Mesodermal cell (in vitro differentiated cells): ENCODE measurements around the gene BMERB1.

ENCODE experiments used
- H3K27ac ChIP-seq: 2 replicates; pipeline ENCODE4 v1.7.0; 2013; ENCODE audit warnings: mild to moderate bottlenecking, low read depth, low read length, moderate library complexity; ENCODE audit not compliant: severe bottlenecking
- H3K36me3 ChIP-seq: 2 replicates; pipeline ENCODE4 v1.7.1; 2013; ENCODE audit warnings: mild to moderate bottlenecking, low read length, moderate library complexity; ENCODE audit not compliant: control insufficient read depth, insufficient read depth
- H3K4me1 ChIP-seq: one replicate; pipeline ENCODE4 v1.7.1; 2013; ENCODE audit warnings: mild to moderate bottlenecking, low read length; ENCODE audit not compliant: insufficient read depth, control insufficient read depth, poor library complexity, severe bottlenecking
- H3K4me3 ChIP-seq: 2 replicates; pipeline ENCODE4 v1.7.0; 2013; ENCODE audit warnings: low read length, control low read depth, mild to moderate bottlenecking; ENCODE audit not compliant: insufficient read depth, poor library complexity, severe bottlenecking; ENCODE audit errors: extremely low read depth
- H3K9me3 ChIP-seq: 2 replicates; pipeline ENCODE4 v1.7.1; 2013; ENCODE audit warnings: mild to moderate bottlenecking, low read length, moderate library complexity; ENCODE audit not compliant: control insufficient read depth
- WGBS, 2 experiments: methylation state at CpG; one replicate each; pipeline ENCODE4 v1.1.5; 2013; ENCODE audit warnings: missing lambda C conversion rate in 2 of 2; ENCODE audit not compliant: insufficient coverage in 2 of 2; 5-methylcytosine and 5-hydroxymethylcytosine counted together

The BMERB1 gene

GRCh38 chr16:15495898-15496297 lies 61.5 kb downstream of the BMERB1 start:
- Histone ChIP-seq H3K36me3 (no peaks in the 10 kb centered on the region), H3K4me3 (no peak overlapping the region), H3K9me3 (peaks cover 16% of the 10 kb centered on the region), H3K4me1 (peaks cover 31% of the 10 kb centered on the region), H3K27ac (no peak overlapping the region)
- 92 to 95% methylated on average over 2 of the region's 2 CpGs for WGBS, 2 experiments

- Histone ChIP-seq H3K36me3 (no peaks in the 10 kb centered on the region), H3K4me3 (no peak overlapping the region), H3K27ac (no peak overlapping the region), H3K9me3 (peaks cover 16% of the 10 kb centered on the region), H3K4me1 (peaks cover 30% of the 10 kb centered on the region)
- 86 to 89% methylated on average over 2 of the region's 2 CpGs for WGBS, 2 experiments
Observed at GRCh38 chr16:15498427-15499175, 64.2 kb downstream of the BMERB1 start.

DNA sequence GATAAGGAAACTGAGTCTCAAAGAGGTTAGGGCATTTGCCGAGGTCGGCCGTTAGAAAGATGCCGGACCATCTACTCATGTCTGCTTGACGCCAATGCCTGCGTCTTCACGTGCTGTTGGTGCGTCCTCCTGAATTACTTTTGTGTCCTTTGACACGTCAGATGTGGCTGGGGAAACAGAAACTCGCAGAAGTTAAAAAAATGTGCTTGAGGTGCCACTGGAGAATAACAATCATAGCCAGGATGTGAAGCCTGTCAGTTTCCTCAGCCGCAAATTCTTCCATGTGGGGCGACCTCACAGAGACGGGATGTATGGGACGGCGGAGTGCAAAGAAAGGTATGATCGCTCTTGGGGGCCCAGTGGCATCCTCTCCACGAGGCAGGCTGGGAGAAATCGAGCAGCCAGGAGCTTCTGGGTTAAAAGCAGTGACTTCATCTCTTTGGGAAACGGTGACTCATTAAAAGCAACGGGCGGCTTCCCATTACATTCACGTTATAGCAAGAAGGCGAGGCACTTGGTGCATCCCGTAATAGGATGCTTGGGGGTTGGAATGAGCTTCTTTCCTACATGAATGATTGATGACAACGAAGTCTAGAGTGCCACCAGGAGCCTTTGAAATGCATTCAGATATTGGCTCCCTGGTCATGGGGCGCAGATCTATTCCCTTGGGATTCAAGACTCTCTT lies 67.8 kb downstream of the BMERB1 start:
- H3K9me3 ChIP-seq = peaks cover under 1% of the 10 kb centered on the region
- H3K27ac ChIP-seq = peak overlapping the region; percentile 88
- H3K4me1 ChIP-seq = peaks cover 30% of the 10 kb centered on the region
- H3K36me3 ChIP-seq = no peaks in the 10 kb centered on the region
- no peak overlapping the region for H3K4me3 ChIP-seq
- 65 to 67% methylated on average over 22 to 26 of the region's 26 CpGs for WGBS, 2 experiments

- Histone ChIP-seq H3K4me3 (no peak overlapping the region), H3K36me3 (no peaks in the 10 kb centered on the region), H3K27ac (no peak overlapping the region), H3K4me1 (peaks cover 41% of the 10 kb centered on the region), H3K9me3 (no peaks in the 10 kb centered on the region)
- WGBS, 2 experiments = 100% methylated on average over 1 of the region's 4 CpGs; no CpG with 5 or more reads in 1 of the 2 experiments
Observed at GRCh38 chr16:15506441-15506840, 72.1 kb downstream of the BMERB1 start.

DNA sequence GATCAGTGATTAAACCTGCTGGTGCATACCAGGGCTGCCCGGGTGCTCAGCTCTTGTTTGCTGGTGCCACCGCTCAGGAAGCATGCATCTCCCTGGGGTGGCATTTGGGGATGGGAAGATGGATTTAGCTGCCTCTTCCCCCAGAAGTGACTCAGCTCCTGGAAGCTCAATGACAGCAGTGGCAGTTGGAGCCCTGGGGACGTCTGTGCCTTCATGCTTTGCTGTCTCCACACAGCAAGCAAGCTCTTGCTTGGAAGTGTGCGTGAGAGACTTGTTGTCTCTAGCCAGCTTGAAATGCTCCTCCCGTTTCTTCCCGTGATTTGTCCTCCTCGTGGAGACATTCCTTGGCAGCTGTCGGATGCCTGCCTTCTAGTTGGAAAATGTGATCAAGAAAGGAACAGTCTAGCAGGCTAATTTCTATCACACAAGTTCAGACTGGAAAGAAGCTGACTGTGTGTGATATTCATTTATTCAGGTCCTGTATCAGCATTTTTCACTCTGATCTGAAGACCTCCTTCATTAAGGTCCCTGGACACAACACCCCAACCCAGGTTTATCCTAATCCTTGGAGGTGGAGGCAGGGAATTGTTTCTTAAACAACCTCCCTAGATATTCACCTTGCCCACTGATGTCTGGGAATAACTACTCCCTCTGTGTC lies 73.0 kb downstream of the BMERB1 start:
- 63% methylated on average over 6 to 7 of the region's 8 CpGs for WGBS, 2 experiments
- H3K4me3 ChIP-seq = no peak overlapping the region
- peaks cover 31% of the 10 kb centered on the region for H3K4me1 ChIP-seq
- no peaks in the 10 kb centered on the region for H3K36me3 ChIP-seq
- H3K9me3 ChIP-seq = no peaks in the 10 kb centered on the region
- H3K27ac ChIP-seq = peak overlapping the region; percentile 37

DNA sequence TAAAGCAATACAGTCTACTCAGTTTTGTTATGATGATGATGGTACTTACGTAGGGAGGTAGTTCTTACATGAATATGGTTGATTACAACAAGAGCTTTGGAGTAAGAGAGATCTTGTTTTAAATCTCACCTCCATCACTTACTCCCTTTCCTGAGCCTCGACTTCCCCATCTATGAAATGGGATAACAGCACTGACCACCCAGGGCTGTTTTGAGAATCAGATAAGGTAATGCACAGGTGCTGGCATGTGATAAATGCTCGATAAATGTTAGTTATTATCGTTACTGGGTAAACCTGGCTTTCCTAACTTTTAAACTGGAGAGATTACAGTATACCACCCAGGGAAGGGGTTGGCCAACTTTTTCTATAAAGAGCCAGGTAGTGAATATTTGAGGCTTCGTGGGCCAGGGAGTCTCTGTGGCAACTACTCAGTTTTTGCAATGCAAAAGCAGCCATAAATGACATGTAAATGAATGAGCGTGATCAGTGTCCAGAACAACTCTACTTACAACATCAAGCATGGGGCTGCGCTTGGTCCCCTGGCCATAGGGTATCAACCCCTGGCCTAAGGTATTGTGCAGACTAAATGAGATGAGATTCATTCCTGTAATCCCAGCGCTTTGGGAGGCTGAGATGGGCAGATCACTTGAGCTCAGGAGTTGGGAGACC lies 73.7 kb downstream of the BMERB1 start:
- Histone ChIP-seq H3K36me3 (no peaks in the 10 kb centered on the region), H3K27ac (no peak overlapping the region), H3K4me3 (no peak overlapping the region), H3K9me3 (no peaks in the 10 kb centered on the region), H3K4me1 (peaks cover 27% of the 10 kb centered on the region)
- 80 to 97% methylated on average over 1 to 5 of the region's 8 CpGs for WGBS, 2 experiments

GRCh38 chr16:15509051-15509592 lies 74.7 kb downstream of the BMERB1 start:
- 68 to 77% methylated on average over 13 to 14 of the region's 14 CpGs for WGBS, 2 experiments
- H3K27ac ChIP-seq = no peak overlapping the region
- peaks cover 27% of the 10 kb centered on the region for H3K4me1 ChIP-seq

GRCh38 chr16:15509593-15510535 lies 75.5 kb downstream of the BMERB1 start:
- no peak overlapping the region for H3K27ac ChIP-seq
- no peaks in the 10 kb centered on the region for H3K36me3 ChIP-seq
- peaks cover 27% of the 10 kb centered on the region for H3K4me1 ChIP-seq
- no peaks in the 10 kb centered on the region for H3K9me3 ChIP-seq
- WGBS, 2 experiments = 74 to 76% methylated on average over 10 to 12 of the region's 19 CpGs
- no peak overlapping the region for H3K4me3 ChIP-seq

More at GRCh38 chr16:15509051-15509592, 74.7 kb downstream of the BMERB1 start:
- no peak overlapping the region for H3K4me3 ChIP-seq
- H3K36me3 ChIP-seq = no peaks in the 10 kb centered on the region
- no peaks in the 10 kb centered on the region for H3K9me3 ChIP-seq

DNA sequence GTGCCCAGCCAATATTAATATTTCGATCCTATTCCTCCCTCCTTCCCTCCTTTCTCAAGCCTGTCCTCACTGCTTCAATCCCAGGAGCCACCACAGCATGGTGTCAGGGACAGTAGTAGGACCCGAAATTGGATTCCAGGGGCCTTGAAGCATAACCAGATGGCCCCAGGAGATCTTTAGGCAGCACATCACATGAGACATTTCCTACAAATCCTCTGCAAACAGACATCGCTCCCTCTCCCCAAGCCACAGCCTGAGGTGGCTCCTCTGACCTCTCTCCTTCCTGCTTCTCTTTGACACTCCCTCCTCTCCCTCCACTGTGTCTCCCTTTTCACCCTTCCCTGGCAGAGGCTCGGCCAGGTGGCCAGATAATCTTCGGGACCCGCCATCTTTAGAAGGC lies 76.6 kb downstream of the BMERB1 start:
- H3K36me3 ChIP-seq = peaks cover 3% of the 10 kb centered on the region

More for the DNA sequence above, 76.6 kb downstream of the BMERB1 start:
- Histone ChIP-seq H3K27ac (no peak overlapping the region), H3K4me3 (no peak overlapping the region), H3K9me3 (no peaks in the 10 kb centered on the region), H3K4me1 (peaks cover 27% of the 10 kb centered on the region)
- 81 to 93% methylated on average over 3 to 4 of the region's 6 CpGs for WGBS, 2 experiments
